GM19240 (cell line): ENCODE measurements around the gene SCMH1.
"Not testable (repeated sequence)": the region's sequence is repeated elsewhere in the genome, so short reads cannot be mapped to it uniquely, and the experiment has no call there.

Experiments used
- DNase-seq: peaks from one replicate; pipeline ENCODE4 v3.0.0; 2011; ENCODE audit warnings: low spot score; ENCODE audit not compliant: insufficient read length

SCMH1 gene

DNA sequence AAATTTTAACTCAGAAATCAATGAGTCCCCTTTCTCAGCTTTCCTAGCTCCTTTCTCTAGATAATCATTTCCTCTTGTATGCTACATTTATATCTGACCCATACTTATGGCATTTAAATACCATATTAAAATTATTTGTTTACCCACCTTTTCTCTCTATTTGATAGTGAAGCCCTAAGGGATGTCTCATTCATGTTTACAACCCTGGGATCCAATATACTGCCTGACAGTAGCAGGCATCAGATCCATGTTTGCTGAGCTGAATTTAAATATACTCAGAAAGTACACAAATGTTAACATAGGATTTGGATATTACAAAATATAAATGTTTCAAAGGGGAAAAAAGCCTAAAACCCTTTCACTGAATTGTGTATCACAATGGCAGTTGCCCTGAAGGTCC lies 26.5 kb downstream of the SCMH1 start:
- no peak for DNase-seq

DNA sequence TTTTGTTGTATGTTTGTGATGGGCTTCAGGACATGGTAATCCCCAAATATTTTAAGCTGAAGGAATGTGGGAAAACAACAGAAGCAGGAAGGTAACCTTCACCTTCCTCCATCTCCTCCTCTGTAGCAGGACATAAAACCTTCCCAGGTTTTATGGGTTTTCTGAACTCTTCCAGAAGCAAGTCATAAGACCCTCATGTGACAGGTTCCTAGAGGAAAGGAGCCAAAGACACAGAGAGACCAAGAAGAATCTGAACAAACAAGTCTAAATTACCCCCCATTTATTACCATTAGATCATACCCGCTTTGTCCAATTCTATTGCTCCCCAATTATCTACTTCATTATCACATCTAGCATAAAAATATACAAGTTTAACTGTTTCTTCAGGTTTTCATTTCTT lies 28.8 kb downstream of the SCMH1 start:
- no peak for DNase-seq

DNA sequence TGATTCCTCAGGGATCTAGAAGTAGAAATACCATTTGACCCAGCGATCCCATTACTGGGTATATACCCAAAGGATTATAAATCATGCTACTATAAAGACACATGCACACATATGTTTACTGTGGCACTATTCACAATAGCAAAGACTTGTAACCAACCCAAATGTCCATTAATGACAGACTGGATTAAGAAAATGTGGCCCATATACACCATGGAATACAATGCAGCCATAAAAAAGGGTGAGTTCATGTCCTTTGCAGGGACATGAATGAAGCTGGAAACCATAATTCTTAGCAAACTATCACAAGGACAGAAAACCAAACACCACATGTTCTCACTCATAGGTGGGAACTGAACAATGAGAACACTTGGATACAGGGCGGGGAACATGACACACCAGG lies 30.5 kb downstream of the SCMH1 start:
- not testable (repeated sequence) for DNase-seq

DNA sequence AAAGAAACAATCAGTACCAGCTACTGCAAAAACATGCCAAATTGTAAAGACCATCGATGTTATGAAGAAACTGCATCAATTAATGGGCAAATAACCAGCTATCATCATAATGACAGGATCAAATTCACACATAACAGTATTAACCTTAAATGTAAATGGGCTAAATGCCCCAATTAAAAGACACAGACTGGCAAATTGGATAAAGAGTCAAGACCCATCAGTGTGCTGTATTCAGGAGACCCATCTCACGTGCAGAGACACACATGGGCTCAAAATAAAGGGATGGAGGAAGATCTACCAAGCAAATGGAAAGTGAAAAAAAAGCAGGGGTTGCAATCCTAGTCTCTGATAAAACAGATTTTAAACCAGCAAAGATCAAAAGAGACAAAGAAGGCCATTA lies 35.1 kb downstream of the SCMH1 start:
- not testable (repeated sequence) for DNase-seq

DNA sequence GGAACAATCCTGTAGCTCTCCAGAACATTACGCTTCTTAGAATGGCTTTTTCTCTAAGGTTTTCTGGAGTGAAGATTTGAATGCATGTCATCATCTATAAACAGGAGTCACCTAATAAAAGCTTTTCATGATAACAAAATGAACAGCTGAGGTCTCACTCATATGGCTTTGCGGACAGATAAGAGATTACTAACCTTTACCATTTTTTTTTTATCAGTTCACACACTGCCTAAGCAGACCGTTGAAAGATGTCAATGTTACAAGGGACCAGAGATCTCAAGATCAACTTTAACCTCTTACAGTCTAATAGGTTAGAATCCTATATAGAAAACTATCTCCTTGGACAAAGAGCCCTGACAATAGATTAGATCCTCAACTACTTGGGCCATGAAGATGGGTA lies 41.4 kb downstream of the SCMH1 start:
- DNase-seq: no peak

DNA sequence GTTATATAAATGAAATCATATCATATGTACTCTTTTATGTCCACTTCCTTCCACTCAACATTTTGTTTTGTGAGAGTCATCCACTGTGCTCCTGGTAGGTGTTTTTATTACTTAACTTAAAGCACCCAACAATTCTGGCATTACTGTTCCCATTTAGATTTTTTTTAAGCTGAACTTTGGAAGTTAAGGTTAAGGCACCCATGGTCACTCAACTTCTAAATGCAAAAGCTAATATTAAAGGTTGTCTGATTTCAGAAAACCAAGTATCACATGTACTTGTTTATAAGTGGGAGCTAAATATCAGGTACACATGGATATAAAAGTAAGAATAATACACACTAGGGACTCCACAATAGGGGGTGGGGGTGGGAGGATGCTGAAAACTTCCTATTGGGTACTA lies 42.7 kb downstream of the SCMH1 start:
- no peak for DNase-seq

DNA sequence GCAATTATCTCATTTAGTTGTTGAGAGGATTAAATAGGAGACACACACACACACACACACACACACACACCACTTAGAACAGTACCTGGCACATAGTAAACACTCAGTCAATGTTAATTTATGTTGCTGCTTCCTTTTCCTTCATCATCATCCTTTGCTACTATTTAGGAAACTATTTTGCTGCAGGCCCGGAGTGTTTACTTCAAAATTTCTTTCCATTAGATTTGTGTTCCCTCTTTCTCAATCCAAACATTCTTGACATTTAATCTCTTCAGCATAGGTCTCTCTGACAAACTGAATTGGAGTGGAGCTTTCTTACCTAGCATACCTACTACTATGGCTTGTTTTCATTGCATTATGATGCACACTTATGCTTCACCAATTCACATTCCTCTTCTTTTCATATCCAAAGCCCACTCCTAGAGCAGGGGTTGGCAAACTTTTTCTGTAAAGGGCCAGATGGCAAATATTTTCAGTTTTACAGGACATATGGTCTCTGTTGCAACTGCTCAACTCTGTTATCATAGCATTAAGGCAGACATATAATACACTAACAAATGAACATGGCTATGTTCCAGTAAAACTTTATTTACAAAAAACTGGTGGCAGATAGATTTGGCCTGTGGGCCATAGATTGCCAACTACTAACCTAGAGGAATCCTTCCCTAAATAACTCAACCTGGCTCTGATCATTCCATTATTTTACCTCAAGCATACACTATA lies 49.5 kb downstream of the SCMH1 start:
- no peak for DNase-seq

DNA sequence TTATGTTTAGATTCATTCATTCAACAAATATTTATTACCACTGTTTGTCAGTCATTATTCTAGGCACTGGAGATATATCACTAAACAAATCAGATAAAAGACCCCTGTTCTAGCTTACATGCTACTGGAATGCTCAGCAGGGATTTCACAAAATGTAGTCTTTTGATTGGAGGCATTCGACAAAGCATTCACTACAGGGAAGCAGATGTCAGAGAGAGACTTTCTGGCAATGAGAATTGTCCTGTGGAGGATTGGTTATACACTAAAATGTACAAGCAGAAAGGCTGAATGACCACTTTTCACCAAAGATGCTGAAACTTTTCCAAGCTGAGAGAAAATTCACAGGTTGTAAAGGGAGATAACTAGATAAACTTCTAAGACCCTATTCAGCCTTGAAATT lies 57.7 kb downstream of the SCMH1 start:
- DNase-seq: no peak

DNA sequence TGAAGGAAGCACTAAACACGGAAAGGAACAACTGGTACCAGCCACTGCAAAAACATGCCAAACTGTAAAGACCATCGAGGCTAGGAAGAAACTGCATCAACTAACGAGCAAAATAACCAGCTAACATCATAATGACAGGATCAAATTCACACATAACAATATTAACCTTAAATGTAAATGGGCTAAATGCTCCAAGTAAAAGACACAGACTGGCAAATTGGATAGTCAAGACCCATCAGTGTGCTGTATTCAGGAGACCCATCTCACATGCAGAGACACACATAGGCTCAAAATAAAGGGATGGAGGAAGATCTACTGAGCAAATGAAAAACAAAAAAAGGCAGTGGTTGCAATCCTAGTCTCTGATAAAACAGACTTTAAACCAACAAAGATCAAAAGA lies 63.9 kb downstream of the SCMH1 start:
- DNase-seq: not testable (repeated sequence)

DNA sequence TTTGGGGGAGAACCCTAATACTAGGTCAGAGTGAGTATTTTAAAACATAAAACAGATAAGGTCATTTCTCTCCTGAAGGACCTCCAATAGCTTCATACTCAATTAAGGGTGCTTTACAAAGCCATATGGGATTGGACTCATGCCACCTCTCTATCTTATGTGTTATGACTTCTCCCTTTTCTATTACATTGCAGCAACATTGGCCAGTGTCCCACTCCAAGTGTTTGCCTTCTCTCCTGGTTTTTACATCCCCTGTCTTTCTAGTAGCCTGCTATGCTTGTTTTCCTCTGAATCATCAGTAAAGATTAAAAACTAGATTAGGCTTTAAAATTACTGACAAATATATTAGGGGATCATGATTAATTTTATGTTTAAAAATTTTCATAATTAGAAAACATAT lies 66.6 kb downstream of the SCMH1 start:
- DNase-seq: no peak

DNA sequence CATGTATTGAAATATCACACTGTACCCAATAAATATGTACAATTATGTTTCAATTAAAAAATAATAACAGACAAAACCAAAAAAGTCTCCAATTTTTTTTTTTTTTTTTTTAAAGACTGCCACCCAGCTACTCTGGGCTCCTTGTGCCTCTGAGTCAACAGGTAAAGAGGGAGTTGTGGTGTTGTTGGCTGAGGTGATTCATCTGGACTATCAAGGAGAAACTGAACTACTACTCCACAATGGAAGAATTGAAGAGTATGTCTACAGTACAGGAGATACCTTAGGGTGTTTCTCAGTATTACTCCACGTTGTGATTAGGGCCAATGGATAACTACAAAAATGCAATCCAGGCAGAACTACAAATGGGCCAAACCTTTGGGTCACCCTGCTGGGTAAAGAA lies 67.9 kb downstream of the SCMH1 start:
- no peak for DNase-seq

DNA sequence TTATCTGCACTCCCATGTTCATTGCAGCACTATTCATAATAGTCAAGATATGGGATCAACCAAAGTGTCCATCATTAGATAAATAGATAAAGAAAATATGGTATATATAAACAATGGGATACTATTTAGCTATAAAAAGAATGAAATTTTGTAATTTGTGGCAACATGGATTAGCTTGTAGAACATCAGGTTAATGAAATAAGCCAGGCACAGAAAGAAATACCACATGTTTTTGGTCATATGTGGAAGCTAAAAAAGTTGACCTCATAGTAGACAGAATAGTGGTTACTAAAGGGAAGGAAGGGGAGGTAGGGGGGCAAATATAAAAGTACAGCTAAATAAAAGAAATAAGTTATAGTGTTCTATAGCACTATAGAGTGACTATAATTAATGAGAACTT lies 68.5 kb downstream of the SCMH1 start:
- DNase-seq: no peak

DNA sequence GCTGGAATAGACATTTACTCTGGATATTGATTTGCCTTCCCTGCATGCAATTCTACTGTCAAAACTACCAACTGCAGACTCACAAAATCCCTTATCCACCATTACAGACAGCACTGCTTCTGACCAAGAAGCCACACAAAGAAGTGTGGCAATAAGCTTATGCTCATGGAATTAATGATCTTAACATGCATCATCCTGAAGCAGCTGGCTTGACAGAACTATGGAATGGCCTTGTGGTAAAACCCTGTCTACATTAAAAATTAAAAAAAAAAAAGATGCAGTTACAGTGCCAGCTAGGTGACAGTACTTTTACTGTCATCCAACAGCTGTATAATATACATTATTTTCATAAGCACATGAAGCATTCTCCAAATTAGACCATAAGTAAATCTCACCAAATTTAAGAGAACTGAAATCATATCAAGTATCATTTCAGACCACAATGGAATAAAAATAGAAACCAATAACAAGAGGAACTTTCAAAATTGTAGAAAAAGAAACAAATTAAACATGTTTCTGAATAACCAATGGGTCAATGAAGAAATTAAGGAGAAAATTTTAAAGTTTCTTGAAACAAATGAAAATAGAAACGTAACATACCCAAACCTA lies 70.7 kb downstream of the SCMH1 start:
- DNase-seq: no peak

DNA sequence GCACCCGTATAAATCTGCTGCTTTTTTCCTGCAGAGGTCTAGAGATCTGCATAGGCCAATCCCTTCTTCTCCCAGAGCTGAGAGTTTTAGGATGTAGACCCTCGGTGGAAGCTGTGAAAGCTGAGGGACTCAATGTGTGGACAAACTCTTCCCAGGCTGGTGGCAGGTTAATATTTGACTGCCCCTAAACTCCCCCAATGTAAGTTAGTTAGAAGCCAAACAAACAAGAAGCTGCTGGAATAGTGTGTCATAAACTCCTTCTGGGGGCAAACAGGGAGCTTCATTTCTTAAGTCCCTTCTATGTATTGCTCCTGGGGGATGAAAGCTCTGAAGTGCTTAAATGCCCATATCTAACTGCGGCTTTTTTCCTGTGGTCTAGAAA lies 72.3 kb downstream of the SCMH1 start:
- no peak for DNase-seq

DNA sequence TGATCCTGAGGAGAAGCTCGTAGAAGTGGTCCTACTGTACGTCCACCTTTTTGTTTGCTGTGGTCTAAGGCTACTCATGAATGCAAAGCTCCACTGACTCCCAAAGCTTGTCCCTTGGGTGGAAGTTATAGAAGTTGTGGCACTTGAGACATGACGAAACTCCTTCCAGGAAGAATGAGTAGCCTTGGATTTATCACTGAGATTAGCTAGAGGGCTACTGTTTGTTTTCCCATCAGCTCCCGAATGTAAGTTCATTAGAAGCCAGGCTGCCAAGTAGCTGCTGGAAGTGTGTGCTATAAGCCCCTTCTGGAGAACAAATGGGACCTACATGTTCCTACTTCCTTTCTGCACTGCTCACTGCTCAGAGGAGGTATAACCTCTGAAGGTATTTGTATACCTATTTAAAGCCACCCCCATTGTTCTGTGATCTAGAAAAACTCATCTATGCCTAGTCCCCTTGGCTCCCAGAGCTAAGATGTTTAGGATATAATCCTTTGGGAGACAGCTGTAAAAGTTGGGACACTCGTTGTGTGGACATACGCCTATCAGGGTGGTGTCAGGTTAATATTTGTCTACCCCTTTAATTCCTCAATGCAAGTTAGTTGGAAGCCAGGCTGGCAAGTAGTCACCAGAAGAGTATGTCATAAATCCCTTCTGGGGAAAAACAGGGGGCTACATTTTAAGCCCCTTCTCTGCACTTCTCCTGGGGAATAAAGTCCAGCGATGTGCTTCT lies 72.9 kb downstream of the SCMH1 start:
- DNase-seq: no peak

DNA sequence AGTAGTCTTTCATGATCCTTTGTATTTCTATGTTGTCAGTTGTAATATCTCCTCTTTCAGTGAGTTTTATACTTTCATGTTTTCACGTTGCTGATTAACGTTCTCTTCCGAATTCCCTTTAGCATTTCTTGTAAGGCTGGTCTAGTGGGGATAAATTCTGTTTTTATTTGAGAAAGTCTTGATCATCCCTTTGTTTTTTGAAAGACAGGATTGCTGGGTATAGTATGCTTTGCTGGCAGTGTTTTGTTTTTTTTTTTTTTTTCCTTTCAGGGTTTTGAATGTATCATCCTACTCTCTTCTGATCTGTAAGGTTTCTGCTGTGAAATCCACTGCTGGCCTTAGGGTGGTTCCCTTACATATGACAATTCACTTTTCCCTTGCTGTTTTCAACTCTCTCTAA lies 74.4 kb downstream of the SCMH1 start:
- DNase-seq: no peak

DNA sequence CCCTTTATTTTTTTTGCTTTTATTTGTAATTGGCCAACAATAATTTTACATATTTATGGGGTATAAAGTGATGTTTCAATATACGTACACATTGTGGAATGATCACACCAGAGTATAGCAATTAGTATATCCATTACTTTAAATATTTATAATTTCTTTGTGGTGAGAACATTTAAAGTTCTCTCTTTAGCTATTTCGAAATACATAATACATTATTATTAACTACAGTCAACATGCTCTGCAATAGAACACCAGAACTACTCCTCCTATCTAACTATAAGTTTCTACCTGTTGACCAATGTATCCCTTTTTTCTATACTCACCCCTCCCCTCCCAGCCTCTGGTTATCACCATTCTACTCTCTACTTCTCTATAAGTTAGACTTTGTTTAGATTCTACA lies 77.4 kb downstream of the SCMH1 start:
- DNase-seq: no peak

DNA sequence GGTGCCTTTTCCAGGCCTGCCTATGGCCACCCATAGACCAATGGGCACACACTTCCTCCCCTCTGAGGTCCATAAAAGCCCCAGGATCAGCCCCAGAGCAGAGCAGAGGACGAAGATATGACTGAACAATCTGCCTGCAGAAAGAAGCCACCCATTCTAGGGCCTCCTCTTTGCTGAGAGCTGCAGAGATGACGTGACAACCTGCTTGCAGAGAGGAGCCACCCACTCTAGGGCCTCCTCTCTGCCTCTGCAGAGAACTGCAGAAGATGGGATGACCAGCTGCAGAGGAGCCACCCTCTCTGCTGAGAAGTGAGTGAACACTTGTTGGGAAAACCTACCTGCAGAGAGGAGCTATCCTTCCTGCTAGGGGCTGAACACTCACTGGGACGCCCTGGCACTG lies 79.7 kb downstream of the SCMH1 start:
- DNase-seq: no peak

DNA sequence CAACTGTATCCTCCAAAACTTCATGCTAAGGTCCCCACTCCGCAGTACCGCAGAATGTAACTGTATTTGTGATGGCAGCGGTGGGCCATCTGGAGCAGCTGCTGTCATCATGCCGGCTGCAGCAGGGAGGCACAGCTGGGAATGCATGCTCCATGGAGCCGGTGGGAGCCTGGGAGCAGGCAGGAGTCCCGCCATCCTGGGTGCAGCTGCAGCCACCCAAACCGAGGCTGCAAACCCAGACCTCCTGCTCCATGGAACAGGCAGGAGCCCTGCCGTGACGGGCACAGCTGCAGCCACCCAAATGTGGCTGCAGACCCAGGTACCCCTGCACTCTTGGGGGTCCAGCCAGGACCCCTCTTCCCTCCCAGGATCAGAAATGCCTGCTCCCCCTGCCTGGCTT lies 80.3 kb downstream of the SCMH1 start:
- DNase-seq: no peak

DNA sequence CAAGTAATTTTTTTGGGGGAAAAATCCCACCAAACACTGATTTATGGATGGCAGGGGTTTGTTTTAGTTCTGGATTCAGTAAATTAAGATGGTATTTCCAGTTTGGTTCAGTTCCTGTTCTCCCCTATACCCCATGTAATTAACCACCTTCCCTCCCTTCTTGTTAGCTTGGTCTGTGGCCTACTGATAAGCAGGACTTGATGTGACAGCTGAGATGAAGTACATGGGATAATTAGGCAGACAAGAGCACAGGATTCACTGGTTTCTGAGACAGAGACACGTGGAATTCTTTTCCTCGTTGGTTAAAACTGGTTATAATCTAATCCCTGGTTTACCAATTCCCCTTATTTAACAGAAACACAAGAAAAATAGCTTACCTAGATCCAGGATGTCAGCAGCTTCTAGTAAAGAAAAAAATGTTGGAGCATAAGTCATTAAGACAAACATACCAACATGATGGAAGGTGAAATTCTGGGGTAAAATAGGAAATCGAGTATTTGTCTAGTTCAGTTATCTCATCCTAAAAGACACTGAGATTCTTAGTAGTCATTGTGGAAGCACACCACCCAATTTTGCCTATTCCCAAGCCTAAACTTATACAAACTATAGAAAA lies 81.5 kb downstream of the SCMH1 start:
- DNase-seq: no peak

DNA sequence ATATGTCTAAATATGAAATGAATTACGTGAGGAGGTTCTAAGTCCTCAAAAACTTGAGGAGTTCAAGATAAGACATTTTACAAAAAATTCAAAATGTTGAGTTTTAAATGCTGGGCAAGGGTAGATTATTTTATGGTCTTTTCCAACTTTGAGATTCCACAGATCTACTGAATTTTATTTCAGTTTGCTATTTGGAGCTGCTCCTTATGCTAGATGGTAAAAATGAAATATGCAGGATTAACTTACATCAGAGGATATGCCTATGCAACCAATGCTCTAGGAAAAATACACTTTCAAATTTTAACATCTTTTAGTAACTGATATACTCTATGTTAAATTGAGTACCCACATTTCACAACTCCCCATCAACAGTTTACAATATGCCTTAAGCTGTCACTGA lies 83.1 kb downstream of the SCMH1 start:
- no peak for DNase-seq

DNA sequence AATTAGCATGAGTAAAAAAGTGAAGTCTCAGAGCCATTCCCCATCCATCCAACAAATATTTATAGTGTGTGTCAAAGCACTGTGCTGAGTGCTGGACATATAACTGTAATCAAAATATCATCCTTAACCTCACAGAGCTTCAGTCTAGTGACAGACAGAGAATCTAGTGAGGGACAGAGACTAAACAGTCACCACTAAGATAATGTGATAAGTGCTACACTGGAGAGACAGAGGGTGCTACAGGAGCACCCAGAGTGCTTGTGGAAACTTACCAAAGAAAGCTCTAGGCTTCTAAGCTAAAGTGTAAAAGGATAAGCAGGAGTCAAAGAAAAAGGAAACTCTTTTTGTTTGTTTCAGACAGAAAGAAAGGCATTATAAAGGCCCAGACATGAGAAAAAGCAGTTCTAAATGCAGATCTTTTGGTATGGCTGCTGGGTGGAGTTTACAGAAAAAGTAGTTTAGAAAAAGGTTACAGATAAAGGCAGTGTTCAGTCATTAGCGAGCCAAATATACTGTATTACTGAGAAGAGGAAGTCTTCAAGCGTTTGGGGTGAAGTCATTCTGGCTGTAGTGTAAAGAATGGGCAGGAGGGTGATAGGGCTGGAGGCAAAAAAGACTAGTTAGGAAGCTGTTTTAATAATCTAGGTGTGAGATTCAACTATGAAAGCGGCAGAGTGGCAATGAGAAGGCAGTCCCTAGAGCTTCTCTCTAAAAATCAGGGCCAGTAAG lies 83.8 kb downstream of the SCMH1 start:
- no peak for DNase-seq
